Ovary (tissue), 3 donors: ENCODE measurements around the gene MXD4.

Experiments used
- CTCF ChIP-seq, 3 donors: fragments of 450-650 bp in 2 of 3; fragments of 200-600 bp in 1 of 3; IDR thresholded peaks; one replicate each; pipeline versions ENCODE4 v1.5.1 to v1.8.0; 2016 to 2022; ENCODE audit warnings: antibody characterized with exemption in 3 of 3, mild to moderate bottlenecking in 1 of 3
- POLR2A ChIP-seq: fragments of 450-650 bp; IDR thresholded peaks from one replicate; pipeline ENCODE4 v1.6.1; 2017; ENCODE audit warnings: antibody characterized with exemption, mild to moderate bottlenecking, moderate library complexity
- donor health status: DM: no; HTN: no; CAD: no.

GRCh38 chr4:2260344-2261109 is 1.4 kb downstream of the MXD4 start:
- TF ChIP-seq CTCF (IDR thresholded peaks at IDR 0.05) (no peak), POLR2A (no peak)
